ENCODE results near the gene CDK2. TPM values are rescaled to one million over a fixed set of nuclear protein-coding genes. Genes with fewer than 3 reads are reported as not detected.
A peak's percentile ranks its signal among the peaks of the same experiment; 100 is the strongest.

The CDK2 gene
- total RNA-seq, 1 donor from 2014 or later: 82.8 TPM

- H3K4me1 Mint-ChIP-seq (ENCODE audit: unreplicated experiment): peaks cover 36% of the 10 kb centered on the region
These were observed 39.7 kb upstream of the CDK2 start for GRCh38 chr12:55926738-55927587.

DNA sequence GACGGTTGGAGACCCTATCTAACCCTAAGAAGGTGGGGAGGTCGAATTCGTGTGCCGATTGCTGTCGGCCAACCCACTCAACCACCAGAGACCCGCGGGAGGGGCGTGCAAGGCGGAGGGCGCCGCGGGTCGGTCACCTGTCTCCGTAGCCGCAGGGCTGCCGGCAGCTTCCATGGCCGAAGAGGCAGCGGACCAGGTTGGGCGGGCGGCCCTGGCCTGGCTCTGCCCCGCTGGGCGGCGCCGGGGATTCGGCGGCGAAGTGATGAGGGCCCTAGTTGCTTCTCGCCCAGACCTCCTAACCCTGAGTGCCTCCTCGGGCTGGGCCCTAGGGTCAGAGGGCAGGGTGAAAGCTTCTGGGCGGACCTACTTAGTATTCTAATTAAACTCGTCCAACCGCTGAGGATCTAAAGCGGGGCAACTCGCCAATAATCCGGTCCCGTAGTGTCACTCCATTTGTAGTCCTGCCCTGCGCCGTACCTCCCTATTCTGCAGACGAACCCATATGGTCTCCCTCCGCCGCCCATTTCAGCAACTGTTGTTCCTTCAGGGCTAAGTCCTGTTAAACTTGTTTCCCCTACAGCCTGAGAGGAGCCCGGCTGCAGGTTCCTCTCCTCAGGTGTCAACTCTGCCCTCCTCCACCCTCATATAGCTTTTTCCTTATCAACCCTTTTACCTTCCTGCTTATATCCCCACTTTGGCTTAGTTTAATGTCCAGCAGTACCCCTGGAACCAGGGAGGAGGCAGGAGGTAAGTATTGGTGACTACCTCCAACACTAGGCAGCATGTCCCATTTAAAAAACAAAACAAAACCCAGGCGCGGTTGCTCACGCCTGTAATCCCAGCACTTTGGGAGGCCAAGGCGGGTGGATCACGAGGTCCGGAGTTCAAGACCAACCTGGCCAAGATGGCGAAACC lies 38.8 kb upstream of the CDK2 start, which contains the start of gene PYM1:
Gene PYM1 (minus strand): TSS at position 307 of the 915 bp plus-strand sequence. CDS start 133 bp downstream, at position 174.
- peaks cover 11% of the 10 kb centered on the region for H3K27me3 Mint-ChIP-seq
- TF ChIP-seq CTCF (conservative IDR thresholded peaks at IDR 0.05): no peak
- H3K9me3 Mint-ChIP-seq: no peaks in the 10 kb centered on the region
- peaks cover 36% of the 10 kb centered on the region for H3K4me1 Mint-ChIP-seq (ENCODE audit: unreplicated experiment)
- H3K4me3 Mint-ChIP-seq: peak within 1 kb of the TSS; percentile 94
- peaks cover 7% of the 10 kb centered on the region for H3K36me3 Mint-ChIP-seq
- peak within 1 kb of the TSS; percentile 100 for H3K27ac Mint-ChIP-seq
- DNase-seq (ENCODE audit: extremely low spot score, unreplicated experiment): peak; percentile 75

More at GRCh38 chr12:55926738-55927587, 39.7 kb upstream of the CDK2 start:
- TF ChIP-seq CTCF (conservative IDR thresholded peaks at IDR 0.05): peak; percentile 83
- Mint-ChIP-seq H3K9me3 (no peaks in the 10 kb centered on the region), H3K4me3 (peak overlapping the region; percentile 94), H3K27me3 (peaks cover 5% of the 10 kb centered on the region), H3K27ac (peak overlapping the region; percentile 100), H3K36me3 (peaks cover 11% of the 10 kb centered on the region)
- peak; percentile 89 for DNase-seq (ENCODE audit: extremely low spot score, unreplicated experiment)

DNA sequence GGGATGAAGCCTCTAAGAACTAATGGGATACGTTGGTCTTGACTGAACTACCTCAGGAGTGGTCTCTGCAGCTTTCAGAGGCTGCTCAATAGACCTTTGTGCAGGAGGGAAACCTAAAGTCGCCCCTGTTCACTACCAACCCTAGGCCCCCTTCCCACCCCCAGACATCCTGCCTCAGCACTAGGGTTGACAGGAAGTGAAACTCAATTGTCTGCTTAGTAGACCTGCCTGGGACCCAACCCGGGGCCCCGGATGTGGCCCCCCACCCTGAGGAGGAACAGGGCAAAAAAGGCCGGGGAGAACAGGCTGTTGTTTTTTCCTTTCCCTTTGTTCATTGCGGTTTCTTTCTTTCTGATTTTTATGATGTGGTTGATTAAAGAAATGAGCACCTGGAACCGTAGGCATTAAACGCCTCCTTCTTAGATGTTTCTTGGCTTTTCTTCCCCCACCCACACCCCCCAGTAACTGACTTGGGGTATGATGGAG lies 37.3 kb upstream of the CDK2 start:
- H3K9me3 Mint-ChIP-seq: no peaks in the 10 kb centered on the region
- no peak for TF ChIP-seq CTCF (conservative IDR thresholded peaks at IDR 0.05)
- peaks cover 7% of the 10 kb centered on the region for H3K36me3 Mint-ChIP-seq
- peak overlapping the region; percentile 79 for H3K4me3 Mint-ChIP-seq
- peaks cover 23% of the 10 kb centered on the region for H3K27me3 Mint-ChIP-seq
- DNase-seq (ENCODE audit: extremely low spot score, unreplicated experiment): no peak
- H3K27ac Mint-ChIP-seq: peak overlapping the region; percentile 97
- H3K4me1 Mint-ChIP-seq (ENCODE audit: unreplicated experiment): peaks cover 33% of the 10 kb centered on the region

DNA sequence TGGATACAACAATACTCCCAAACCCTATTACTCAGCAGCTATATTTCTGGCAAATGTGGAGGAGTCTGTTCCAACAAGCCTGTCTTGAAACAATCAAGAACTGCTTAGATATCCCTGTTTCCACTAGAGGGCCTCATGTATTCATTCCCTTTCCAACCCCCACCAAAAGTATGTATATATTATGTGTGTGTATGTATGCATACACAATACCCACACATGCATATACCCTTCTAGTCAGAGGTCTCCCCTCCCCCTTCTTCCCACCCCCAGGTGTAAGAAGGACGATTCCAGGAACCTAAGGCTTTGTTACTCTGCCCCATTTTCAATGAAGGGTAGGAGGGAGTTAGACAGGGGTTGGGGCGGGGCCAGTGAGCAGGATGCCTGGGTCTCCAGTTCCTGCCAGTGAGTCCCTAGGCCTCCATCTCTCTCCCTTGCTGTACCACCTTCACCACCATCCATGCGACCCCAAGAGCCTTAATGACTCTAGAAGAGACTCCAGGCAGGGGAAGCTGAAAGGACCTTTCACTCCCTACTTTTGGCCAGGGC lies 35.8 kb upstream of the CDK2 start, which contains the start of gene DGKA:
Gene DGKA (plus strand): TSS at position 392 of the 546 bp plus-strand sequence. CDS start 5,342 bp downstream, outside the sequence.
- H3K4me3 Mint-ChIP-seq: peak within 1 kb of the TSS; percentile 97
- no peaks in the 10 kb centered on the region for H3K9me3 Mint-ChIP-seq
- peaks cover 35% of the 10 kb centered on the region for H3K27me3 Mint-ChIP-seq
- H3K27ac Mint-ChIP-seq: peak within 1 kb of the TSS; percentile 97
- DNase-seq (ENCODE audit: extremely low spot score, unreplicated experiment): no peak
- peaks cover 4% of the 10 kb centered on the region for H3K36me3 Mint-ChIP-seq
- peak; percentile 76 for TF ChIP-seq CTCF (conservative IDR thresholded peaks at IDR 0.05)
- H3K4me1 Mint-ChIP-seq (ENCODE audit: unreplicated experiment): peaks cover 22% of the 10 kb centered on the region

DNA sequence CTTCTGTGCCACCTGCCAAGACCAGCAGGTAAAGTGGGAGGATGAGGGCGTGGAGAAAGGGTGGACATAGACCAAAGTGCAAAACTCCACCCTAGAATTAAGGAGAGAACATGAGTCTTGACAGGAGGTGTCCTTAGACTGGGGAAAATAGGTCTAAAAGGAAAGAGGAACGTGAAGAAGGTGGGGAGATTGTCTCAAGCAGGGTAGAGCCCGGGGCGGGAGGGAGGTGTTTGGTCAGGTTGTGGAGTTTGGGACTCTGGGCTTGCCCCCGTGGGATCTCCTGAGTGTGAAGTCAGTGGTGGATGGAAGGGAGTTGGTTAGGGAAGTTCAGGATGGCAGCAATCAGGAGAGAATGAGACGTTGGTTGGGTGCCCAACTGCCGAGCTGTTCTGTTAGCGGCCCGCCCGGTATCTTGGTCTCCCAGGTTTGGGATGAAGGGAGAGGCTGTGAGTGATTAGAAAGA lies 35.3 kb upstream of the CDK2 start:
- DNase-seq (ENCODE audit: extremely low spot score, unreplicated experiment): no peak
- Mint-ChIP-seq H3K9me3 (no peaks in the 10 kb centered on the region), H3K27ac (peak overlapping the region; percentile 97), H3K36me3 (peaks cover 4% of the 10 kb centered on the region), H3K4me3 (peak overlapping the region; percentile 97), H3K27me3 (peaks cover 38% of the 10 kb centered on the region), H3K4me1 (ENCODE audit: unreplicated experiment) (peaks cover 22% of the 10 kb centered on the region)
- TF ChIP-seq CTCF (conservative IDR thresholded peaks at IDR 0.05): no peak

Data from type B pancreatic cell (in vitro differentiated cells).